ENCODE results near the gene SLC35D2.
"Not testable (repeated sequence)": the region's sequence is repeated elsewhere in the genome, so short reads cannot be mapped to it uniquely, and the experiment has no call there.

SLC35D2 gene

DNA sequence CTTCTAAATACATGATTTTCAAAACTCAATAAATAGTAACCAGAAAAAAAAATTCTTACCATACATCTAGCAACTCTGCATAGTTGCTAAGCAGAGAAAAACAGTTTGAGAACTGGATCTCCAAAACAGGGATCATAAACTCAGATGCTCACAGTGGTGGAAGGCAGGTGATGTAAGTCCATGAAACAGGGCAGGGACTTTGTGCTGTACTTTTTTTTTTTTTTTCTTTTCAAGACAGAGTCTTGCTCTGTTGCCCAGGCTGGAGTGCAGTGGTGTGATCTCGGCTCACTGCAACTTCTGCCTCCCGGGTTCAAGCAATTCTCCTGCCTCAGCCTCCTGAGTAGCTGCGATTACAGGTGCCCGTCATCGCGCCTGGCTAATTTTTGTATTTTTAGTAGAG, 76.6 kb downstream of the SLC35D2 start:
- not testable (repeated sequence) for DNase-seq (ENCODE audit: low spot score)

DNA sequence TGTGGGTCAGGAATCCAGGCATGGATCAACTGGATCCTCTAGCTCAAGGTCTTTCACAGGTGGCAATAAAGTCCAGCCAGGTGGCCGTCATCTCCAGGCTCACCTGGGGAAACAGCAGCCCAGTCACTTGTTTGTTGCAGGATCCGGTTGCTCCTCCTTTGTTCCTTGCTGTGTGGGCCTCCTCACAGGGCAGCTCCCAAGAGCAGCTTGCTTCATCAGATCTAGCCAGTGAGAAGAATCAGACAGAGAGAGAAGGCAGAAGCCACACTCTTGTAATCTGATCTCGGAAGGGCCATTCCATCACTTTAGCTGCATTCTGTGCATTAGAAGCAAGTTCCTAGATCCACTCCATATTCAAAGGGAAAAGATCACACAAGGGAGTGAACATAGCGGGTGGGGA, 78.3 kb downstream of the SLC35D2 start:
- DNase-seq (ENCODE audit: low spot score): no peak

DNA sequence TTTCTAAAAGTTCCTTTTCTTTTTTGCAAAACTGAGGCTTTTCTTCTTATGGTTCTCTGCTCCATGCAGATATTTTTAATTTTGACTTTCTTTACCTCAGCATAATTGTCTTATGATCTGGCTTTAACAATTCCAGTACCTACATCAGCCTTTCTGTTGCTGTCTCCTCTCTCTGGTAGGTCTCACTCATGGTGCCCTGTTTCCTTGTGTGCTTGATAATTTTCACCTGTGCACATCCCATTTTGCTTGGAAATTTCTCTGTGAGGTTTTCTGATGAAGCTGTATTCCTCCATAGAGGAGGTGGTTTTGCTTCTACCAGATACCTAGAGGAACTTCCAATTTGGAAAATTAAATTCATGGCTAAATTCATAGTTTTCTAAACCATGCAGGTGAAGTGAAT, 79.3 kb downstream of the SLC35D2 start:
- no peak for DNase-seq (ENCODE audit: low spot score)

DNA sequence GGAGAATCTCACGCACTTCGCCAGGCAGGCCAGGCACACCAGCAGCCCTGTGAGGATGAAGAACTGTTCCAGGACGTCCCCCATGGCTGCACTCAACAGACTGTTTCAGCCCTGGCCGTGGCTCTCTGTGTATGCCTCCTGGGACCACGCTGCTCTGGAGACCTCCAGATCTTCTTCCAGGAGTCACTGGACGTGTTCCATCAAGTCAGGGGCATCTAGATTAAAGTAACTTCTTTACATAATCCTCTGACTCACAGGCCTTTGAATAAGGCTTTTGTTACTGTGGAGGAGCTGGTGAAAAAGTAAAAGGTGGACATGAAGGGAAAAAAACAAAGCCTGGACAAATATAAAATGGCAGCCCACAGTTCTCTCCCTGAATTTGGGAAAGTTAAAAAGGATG, 81.5 kb downstream of the SLC35D2 start, which contains the start of gene HSD17B3:
HSD17B3 (minus strand) TSS at position 156 of the 400 bp plus-strand sequence; CDS start at position 84, 72 bp downstream.
- no peak for DNase-seq (ENCODE audit: low spot score)

DNA sequence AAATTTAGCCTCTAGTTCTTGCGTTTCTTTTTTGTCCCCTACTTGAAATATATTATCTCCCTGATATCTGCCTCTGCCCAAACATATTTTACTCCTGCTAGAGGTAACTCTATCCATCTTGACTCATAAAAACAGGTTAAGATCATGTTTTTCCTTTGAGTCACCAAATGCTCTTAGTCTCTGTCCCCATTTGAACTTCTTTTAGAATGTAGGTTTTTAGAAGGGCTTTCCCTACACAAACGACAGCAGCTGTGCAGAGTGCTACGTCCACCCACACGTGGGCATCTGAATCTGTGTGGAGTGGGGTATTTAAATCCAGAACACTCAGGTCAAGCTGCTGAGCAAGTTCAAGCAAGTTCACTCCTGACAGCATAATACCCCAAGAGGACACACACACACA, 83.7 kb downstream of the SLC35D2 start:
- no peak for DNase-seq (ENCODE audit: low spot score)

DNA sequence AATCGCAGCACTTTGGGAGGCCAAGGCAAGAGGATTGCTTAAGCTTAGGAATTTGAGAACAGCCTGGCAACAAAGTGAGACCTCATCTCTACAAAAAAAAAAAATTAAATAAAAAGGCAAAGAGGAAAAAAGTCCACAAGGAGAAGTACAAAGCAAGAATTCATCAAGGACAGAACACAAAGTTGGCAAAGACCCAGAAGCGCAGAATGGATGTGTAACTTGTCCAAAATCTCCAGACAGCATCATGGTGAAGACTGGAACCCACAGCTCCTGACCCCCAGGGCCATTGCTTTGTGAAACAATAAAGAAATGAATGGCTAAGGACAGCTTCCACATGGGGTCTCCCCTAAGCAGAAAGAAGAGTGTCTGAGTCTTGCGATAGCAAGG, 89.4 kb downstream of the SLC35D2 start:
- no peak for DNase-seq (ENCODE audit: low spot score)

DNA sequence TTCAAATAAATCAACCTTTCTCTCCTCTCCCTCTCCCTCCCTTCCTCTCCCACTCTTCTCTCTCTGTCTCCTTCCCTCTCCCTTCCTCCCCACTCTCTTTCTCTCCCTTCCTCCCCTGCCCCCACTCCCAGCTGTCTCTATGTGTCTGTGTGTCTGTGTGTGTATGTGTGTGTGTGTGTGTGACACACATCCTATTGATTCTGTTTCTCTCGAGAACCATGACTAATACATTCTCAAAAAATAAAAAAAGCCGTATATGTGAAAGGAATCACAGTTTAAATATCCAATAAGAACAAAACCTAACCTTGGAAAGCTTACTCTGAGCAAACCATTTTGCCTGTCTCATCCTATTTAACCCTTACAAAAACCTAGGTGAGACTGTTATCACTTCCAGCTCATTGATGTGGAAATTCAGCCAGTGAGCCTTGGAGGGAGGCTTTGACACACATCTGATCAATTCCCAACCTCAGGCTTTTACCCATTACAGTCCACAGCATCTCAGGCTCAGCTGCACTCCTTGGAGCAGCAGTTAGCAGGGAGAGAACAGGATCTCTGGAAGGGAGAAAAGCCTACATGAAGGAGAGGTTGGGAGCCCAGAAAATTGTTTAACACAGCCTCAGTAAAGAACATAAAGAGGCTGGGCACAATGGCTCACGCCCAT, 89.9 kb downstream of the SLC35D2 start:
- no peak for DNase-seq (ENCODE audit: low spot score)

DNA sequence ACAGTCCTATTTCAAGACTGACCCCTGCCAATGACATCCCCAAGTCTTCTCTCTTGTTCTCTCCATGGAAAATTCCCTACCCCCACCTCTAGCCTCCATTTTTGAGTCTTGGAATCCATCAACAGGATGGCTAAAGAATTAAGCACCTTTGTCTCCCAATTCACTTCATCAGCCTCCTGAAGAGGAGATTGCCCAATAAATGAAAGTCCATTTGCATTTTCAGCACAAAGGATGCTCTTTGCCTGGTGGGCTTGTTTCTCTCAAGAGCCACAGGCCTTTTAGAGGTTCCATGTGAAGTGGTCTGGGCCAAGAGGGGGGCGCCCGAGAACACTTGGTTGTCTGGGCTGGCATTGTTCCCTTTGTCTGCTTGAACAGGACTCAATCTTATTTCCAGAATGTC, 94.1 kb downstream of the SLC35D2 start:
- DNase-seq (ENCODE audit: low spot score): no peak

DNA sequence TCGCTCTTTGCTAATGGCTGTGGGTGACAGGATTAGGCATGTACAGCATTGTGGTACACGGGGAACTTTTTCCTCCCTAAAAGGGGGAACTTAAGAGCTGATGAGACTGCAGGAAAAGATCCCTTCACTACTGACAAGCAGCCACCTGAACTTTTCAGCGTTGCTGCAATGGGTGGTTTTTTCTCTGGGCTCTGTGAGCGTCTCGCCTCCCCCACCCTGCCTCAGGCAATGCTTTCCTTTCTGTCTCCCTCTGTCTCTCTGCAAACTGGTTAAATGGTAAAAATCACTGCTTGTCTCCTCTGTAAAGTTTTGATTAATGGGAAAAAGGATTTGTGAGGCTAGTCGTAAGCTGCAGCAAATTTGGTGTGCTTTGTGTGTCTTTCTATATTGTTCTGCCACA, 101.9 kb downstream of the SLC35D2 start:
- no peak for DNase-seq (ENCODE audit: low spot score)

DNA sequence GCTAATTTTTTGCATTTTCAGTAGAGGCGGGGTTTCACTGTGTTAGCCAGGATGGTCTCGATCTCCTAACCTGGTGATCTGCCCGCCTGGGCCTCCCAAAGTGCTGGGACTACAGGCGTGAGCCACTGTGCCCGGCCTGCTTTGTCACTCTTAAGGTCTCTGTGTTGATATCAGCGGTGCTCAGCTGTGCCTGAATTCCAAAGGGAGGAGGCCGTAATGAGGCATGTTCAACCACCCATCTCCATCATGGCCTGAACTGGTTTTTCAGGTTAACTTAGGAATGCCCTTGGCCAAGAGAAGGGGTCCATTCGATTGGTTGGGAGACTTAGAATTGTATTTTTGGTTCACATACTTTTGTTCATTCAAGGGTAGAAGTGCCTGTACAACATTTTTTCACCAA, 103.6 kb downstream of the SLC35D2 start:
- no peak for DNase-seq (ENCODE audit: low spot score)

DNA sequence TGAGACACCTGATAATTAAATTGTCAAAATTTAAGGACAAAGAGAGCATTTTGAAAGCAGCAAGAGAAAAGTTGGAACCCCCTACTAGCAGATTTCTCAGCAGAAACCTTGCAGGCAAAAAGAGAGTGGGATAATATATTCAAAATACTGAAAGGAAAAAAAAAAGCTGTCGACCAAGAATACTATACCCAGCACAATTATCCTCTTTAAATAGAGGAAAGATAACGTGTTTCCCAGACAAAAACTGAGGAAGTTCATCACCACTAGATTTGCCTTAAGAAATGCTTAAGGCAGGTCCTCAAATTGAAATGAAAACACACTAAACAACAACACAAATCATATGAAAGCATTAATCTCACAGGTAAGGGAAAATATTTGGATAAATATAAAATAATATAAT, 108.6 kb downstream of the SLC35D2 start:
- DNase-seq (ENCODE audit: low spot score): no peak

Measured in LoVo (cell line).